ENCODE measurements around the gene SLC9A9. TPM values are rescaled to one million over a fixed set of nuclear protein-coding genes. Genes with fewer than 3 reads are reported as not detected.

Gene SLC9A9
- total and polyA plus RNA-seq, 9 of the 15 experiments (the other 6 are each of a cell fraction or from before 2014, with no cell fraction given), result 0.03 to 0.13 TPM; not detected in 7

GRCh38 chr3:143469159-143469558 is 379.1 kb downstream of the SLC9A9 start:
- Histone ChIP-seq H3K27me3 (ENCODE audit: control insufficient read depth in 2 of 2, insufficient read depth in 2 of 2, low read length in 2 of 2) (peaks cover 0 to 3% of the 10 kb centered on the region in 2 experiments; a peak in 1 of 5 replicates), H3K4me3 (no peak overlapping the region), H3K9ac (ENCODE audit: insufficient read depth in 1 of 2, low read depth in 2 of 2, low read length in 2 of 2) (no peak overlapping the region), H3K27ac (ENCODE audit: extremely low read depth, low read depth, low read length) (no peak overlapping the region), H3K36me3 (ENCODE audit: control insufficient read depth, insufficient read depth, low read length) (no peaks in the 10 kb centered on the region), H3K4me1 (replicated peaks in 1 of 2; ENCODE audit: control insufficient read depth in 2 of 2, insufficient read depth in 2 of 2, low read length in 2 of 2) (no peaks in the 10 kb centered on the region), H3K9me3 (replicated peaks; ENCODE audit: control insufficient read depth, insufficient read depth, low read depth, low read length) (no peaks in the 10 kb centered on the region), H3K79me2 (ENCODE audit: control insufficient read depth, insufficient read depth, low read length) (no peaks in the 10 kb centered on the region), H3K9me1 (ENCODE audit: control insufficient read depth, insufficient read depth, low read length) (no peaks in the 10 kb centered on the region), H2AFZ (ENCODE audit: low read depth, low read length) (no peak overlapping the region), H4K20me1 (replicated peaks; ENCODE audit: control insufficient read depth, insufficient read depth, low read length) (no peaks in the 10 kb centered on the region), H3K4me2 (ENCODE audit: insufficient read depth, low read length) (no peak overlapping the region)
- in situ Hi-C loops (cut with MboI) (no loop called here), intact Hi-C loops (cut with micrococcal nuclease) (no loop called here)
- TF ChIP-seq TRIM24 (IDR thresholded peaks at IDR 0.05) (no peak), CEBPB (tag; IDR thresholded peaks at IDR 0.05) (peak; percentile 66), ZKSCAN3 (CRISPR knock-in tag; IDR thresholded peaks at IDR 0.05) (no peak), RBM22 (IDR thresholded peaks at IDR 0.05; ENCODE audit: low read depth, low read length, poor library complexity, severe bottlenecking) (no peak), SMARCB1 (IDR thresholded peaks at IDR 0.05; ENCODE audit: insufficient read length, low read depth) (no peak), ETS1 (conservative IDR thresholded peaks at IDR 0.05; ENCODE audit: control insufficient read depth, low read depth, low read length) (no peak), ZNF274 (IDR thresholded peaks at IDR 0.05; ENCODE audit: borderline replicate concordance, low read depth, low read length) (no peak), MLX (CRISPR knock-in tag; conservative IDR thresholded peaks at IDR 0.05) (no peak), EWSR1 (IDR thresholded peaks at IDR 0.05; ENCODE audit: borderline replicate concordance, low read depth, partially characterized antibody) (no peak), ATF2 (CRISPR knock-in tag; IDR thresholded peaks at IDR 0.05) (no peak), ZNF586 (CRISPR knock-in tag; conservative IDR thresholded peaks at IDR 0.05) (no peak), TARDBP (IDR thresholded peaks at IDR 0.05) (no peak), CEBPG (CRISPR knock-in tag; IDR thresholded peaks at IDR 0.05) (no peak), CEBPG (tag; conservative IDR thresholded peaks at IDR 0.05 in 1 of 2, IDR thresholded peaks at IDR 0.05 in 1 of 2) (peak; percentile 47 to 74; a peak in 3 of 4 replicates), FIP1L1 (IDR thresholded peaks at IDR 0.05; ENCODE audit: low read depth, low read length, poor library complexity, severe bottlenecking) (no peak)
- 2% methylated on average over 5 of the region's 5 CpGs for WGBS (ENCODE audit: insufficient coverage, low coverage, missing lambda C conversion rate)
- BruUV-seq (replicated peaks), result no TSS peak
- POLR2A ChIA-PET, result interaction anchor here (1.5 kb wide), 1 partner anchor 9 kb away, joined by 3 read pairs; no protein-coding TSS in a partner anchor
- CTCF ChIA-PET (ENCODE audit: low intra/inter-chr PET ratio), result no interaction called here
- no peak for ATAC-seq
- FAIRE-seq, result no peak
- no peak for DNase-seq (ENCODE audit: extremely low read depth in 1 of 4, low spot score in 3 of 4)
